ENCODE measurements around the gene ESR1. TPM values are rescaled to one million over a fixed set of nuclear protein-coding genes. Genes with fewer than 3 reads are reported as not detected.

ESR1 gene
- total RNA-seq, 1 donor from 2014 or later: not detected

DNA sequence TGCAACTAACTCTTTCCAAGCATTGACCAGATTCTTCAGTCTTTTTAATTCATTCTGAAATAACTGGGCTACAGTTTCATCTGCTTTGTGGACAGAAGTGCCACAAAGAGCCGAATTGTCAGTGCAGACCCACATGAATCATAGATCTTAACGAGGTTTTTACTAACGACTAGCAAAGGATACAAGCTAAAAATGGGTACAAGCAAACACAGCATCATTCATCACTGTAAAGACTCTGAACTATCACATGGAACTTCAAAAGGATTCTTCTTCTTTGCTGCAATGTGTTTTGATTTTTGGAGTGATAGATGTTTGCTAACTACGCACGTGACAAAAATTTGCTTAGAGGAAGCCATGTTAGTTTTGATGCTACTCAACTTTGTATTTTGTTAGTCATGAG is 227.1 kb downstream of the ESR1 start:
- no peaks in the 10 kb centered on the region for H3K4me1 Mint-ChIP-seq
- Histone ChIP-seq H3K79me2 (ENCODE audit: low read depth) (no peaks in the 10 kb centered on the region), H3K27me3 (no peaks in the 10 kb centered on the region), H3K27ac (no peak overlapping the region), H3K9me3 (ENCODE audit: low read depth) (no peaks in the 10 kb centered on the region), H3K4me2 (no peak overlapping the region), H3K36me3 (no peaks in the 10 kb centered on the region), H2AFZ (replicated peaks) (no peak overlapping the region), H3K9ac (no peak overlapping the region), H3K4me1 (no peaks in the 10 kb centered on the region), H4K20me1 (ENCODE audit: low read depth) (no peaks in the 10 kb centered on the region), H3K4me3 (no peak overlapping the region), H3F3A (ENCODE audit: low read depth) (no peaks in the 10 kb centered on the region)
- TF ChIP-seq EZH2 (IDR thresholded peaks at IDR 0.05) (no peak), EZH2phosphoT487 (IDR thresholded peaks at IDR 0.05) (no peak)
- TF ChIP-seq, protein P1, sequence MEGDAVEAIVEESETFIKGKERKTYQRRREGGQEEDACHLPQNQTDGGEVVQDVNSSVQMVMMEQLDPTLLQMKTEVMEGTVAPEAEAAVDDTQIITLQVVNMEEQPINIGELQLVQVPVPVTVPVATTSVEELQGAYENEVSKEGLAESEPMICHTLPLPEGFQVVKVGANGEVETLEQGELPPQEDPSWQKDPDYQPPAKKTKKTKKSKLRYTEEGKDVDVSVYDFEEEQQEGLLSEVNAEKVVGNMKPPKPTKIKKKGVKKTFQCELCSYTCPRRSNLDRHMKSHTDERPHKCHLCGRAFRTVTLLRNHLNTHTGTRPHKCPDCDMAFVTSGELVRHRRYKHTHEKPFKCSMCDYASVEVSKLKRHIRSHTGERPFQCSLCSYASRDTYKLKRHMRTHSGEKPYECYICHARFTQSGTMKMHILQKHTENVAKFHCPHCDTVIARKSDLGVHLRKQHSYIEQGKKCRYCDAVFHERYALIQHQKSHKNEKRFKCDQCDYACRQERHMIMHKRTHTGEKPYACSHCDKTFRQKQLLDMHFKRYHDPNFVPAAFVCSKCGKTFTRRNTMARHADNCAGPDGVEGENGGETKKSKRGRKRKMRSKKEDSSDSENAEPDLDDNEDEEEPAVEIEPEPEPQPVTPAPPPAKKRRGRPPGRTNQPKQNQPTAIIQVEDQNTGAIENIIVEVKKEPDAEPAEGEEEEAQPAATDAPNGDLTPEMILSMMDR (IDR thresholded peaks at IDR 0.05): no peak
- no peak overlapping the region for H3K27ac Mint-ChIP-seq
- H3K9me3 Mint-ChIP-seq: no peaks in the 10 kb centered on the region
- H3K36me3 Mint-ChIP-seq: no peaks in the 10 kb centered on the region
- peaks cover 2% of the 10 kb centered on the region for H3K27me3 Mint-ChIP-seq (ENCODE audit: insufficient read depth, low read depth)
- DNase-seq (ENCODE audit: low spot score): no peak
- no peak overlapping the region for H3K4me3 Mint-ChIP-seq

DNA sequence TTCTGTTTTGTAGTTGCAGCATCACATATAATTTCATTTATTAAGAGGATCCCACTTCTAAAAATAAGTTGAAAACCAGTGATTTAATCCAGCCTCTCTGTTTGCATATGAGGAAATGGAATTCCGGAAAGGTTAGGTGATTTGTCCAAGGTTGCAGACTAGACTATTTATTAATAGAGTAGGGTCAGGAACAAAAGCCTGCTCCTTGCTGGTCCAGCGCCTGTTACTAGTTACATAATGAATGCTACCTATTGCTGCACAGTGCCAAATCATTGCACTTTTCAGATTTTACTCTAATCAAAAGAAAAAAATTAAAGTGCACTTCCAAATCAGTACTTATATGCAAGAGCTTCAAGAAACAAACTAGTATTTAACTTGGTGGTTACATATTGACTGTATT is 238.6 kb downstream of the ESR1 start:
- H3K27ac ChIP-seq: no peak overlapping the region
- no peaks in the 10 kb centered on the region for H3K36me3 Mint-ChIP-seq
- H3K9me3 Mint-ChIP-seq: no peaks in the 10 kb centered on the region
- no peak overlapping the region for H3K4me2 ChIP-seq
- no peak for DNase-seq (ENCODE audit: low spot score)
- no peaks in the 10 kb centered on the region for H3K27me3 Mint-ChIP-seq (ENCODE audit: insufficient read depth, low read depth)
- H3K4me1 ChIP-seq: no peaks in the 10 kb centered on the region
- TF ChIP-seq EZH2 (IDR thresholded peaks at IDR 0.05) (no peak), EZH2phosphoT487 (IDR thresholded peaks at IDR 0.05) (no peak)
- TF ChIP-seq, protein P1 (IDR thresholded peaks at IDR 0.05): no peak
- no peak overlapping the region for H3K4me3 ChIP-seq
- H3K4me1 Mint-ChIP-seq: no peaks in the 10 kb centered on the region
- no peak overlapping the region for H2AFZ ChIP-seq (replicated peaks)
- H3K9me3 ChIP-seq (ENCODE audit: low read depth): no peaks in the 10 kb centered on the region
- H3F3A ChIP-seq (ENCODE audit: low read depth): no peaks in the 10 kb centered on the region
- no peaks in the 10 kb centered on the region for H3K36me3 ChIP-seq
- H3K27ac Mint-ChIP-seq: no peak overlapping the region
- H3K79me2 ChIP-seq (ENCODE audit: low read depth): no peaks in the 10 kb centered on the region
- no peaks in the 10 kb centered on the region for H4K20me1 ChIP-seq (ENCODE audit: low read depth)
- no peak overlapping the region for H3K4me3 Mint-ChIP-seq
- H3K9ac ChIP-seq: no peak overlapping the region
- H3K27me3 ChIP-seq: no peaks in the 10 kb centered on the region

DNA sequence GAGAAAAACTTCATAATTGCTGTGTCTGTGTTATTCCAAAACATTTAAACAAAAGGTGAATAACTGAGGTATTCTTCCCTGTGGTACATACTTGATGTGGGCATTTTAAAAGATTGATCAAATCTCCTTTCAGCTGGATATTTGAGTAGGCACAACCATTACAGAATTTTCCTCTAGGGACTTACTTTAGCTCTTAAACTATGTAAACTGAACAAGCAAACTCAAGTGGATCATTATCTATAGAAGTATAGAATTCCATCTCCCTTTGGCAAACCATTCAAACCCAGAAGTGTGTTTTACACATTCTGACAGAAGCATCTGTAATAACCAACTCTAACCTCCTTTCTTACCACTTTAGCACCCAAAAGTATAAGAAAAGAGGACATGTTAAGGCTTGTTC is 241.4 kb downstream of the ESR1 start:
- TF ChIP-seq EZH2phosphoT487 (IDR thresholded peaks at IDR 0.05): no peak
- TF ChIP-seq, protein P1 (IDR thresholded peaks at IDR 0.05): no peak
- TF ChIP-seq EZH2 (IDR thresholded peaks at IDR 0.05): no peak
- no peak overlapping the region for H3K27ac Mint-ChIP-seq
- no peaks in the 10 kb centered on the region for H3K27me3 Mint-ChIP-seq (ENCODE audit: insufficient read depth, low read depth)
- no peak overlapping the region for H3K9ac ChIP-seq
- H3K4me3 ChIP-seq: no peak overlapping the region
- no peak overlapping the region for H3K4me3 Mint-ChIP-seq
- no peaks in the 10 kb centered on the region for H4K20me1 ChIP-seq (ENCODE audit: low read depth)
- no peak for DNase-seq (ENCODE audit: low spot score)
- no peaks in the 10 kb centered on the region for H3K9me3 Mint-ChIP-seq
- H3K36me3 ChIP-seq: no peaks in the 10 kb centered on the region
- H3K9me3 ChIP-seq (ENCODE audit: low read depth): no peaks in the 10 kb centered on the region
- H3K4me1 Mint-ChIP-seq: no peaks in the 10 kb centered on the region
- no peaks in the 10 kb centered on the region for H3K27me3 ChIP-seq
- H3K36me3 Mint-ChIP-seq: no peaks in the 10 kb centered on the region
- no peaks in the 10 kb centered on the region for H3K79me2 ChIP-seq (ENCODE audit: low read depth)
- no peak overlapping the region for H3K27ac ChIP-seq
- H3K4me1 ChIP-seq: no peaks in the 10 kb centered on the region
- H3K4me2 ChIP-seq: no peak overlapping the region
- H3F3A ChIP-seq (ENCODE audit: low read depth): no peaks in the 10 kb centered on the region
- H2AFZ ChIP-seq (replicated peaks): no peak overlapping the region
